ENCODE results near the gene SGO2.
A peak's percentile ranks its signal among the peaks of the same experiment; 100 is the strongest.

The SGO2 gene
- 3.4 to 9.2 reads per million in 2 donors for total RNA-seq

GRCh38 chr2:200525882-200526651 is at the start of gene SGO2:
SGO2 (plus strand) TSS chr2:200526207; CDS start chr2:200532976, 6,769 bp downstream.
- DNase-seq, result peak; percentile 91

- no peak for DNase-seq
Measured at GRCh38 chr2:200476836-200477235, 49.2 kb upstream of the SGO2 start.

GRCh38 chr2:200477667-200478131 is 48.3 kb upstream of the SGO2 start:
- no peak for DNase-seq

GRCh38 chr2:200479692-200480265 is 46.2 kb upstream of the SGO2 start:
- DNase-seq, result no peak

GRCh38 chr2:200482194-200482593 is 43.8 kb upstream of the SGO2 start:
- DNase-seq, result no peak

GRCh38 chr2:200483729-200484198 is 42.2 kb upstream of the SGO2 start:
- no peak for DNase-seq

- no peak for DNase-seq
Measured at GRCh38 chr2:200484934-200485333, 41.1 kb upstream of the SGO2 start.

- no peak for DNase-seq
Measured at GRCh38 chr2:200486529-200486928, 39.5 kb upstream of the SGO2 start.

- DNase-seq, result no peak
Measured at GRCh38 chr2:200488169-200488568, 37.8 kb upstream of the SGO2 start.

GRCh38 chr2:200490001-200490400 is 36.0 kb upstream of the SGO2 start:
- DNase-seq, result no peak

- DNase-seq, result no peak
Measured at GRCh38 chr2:200492656-200493055, 33.4 kb upstream of the SGO2 start.

GRCh38 chr2:200494048-200494447 is 32.0 kb upstream of the SGO2 start:
- no peak for DNase-seq

GRCh38 chr2:200496696-200497095 is 29.3 kb upstream of the SGO2 start:
- DNase-seq, result no peak

GRCh38 chr2:200498402-200499162 is 27.4 kb upstream of the SGO2 start:
- no peak for DNase-seq

GRCh38 chr2:200502196-200502595 is 23.8 kb upstream of the SGO2 start:
- DNase-seq, result no peak

- DNase-seq, result no peak
Measured at GRCh38 chr2:200506679-200507078, 19.3 kb upstream of the SGO2 start.

GRCh38 chr2:200507179-200507578 is 18.8 kb upstream of the SGO2 start:
- no peak for DNase-seq

- DNase-seq, result no peak
Measured at GRCh38 chr2:200509235-200509611, 16.8 kb upstream of the SGO2 start.

GRCh38 chr2:200509612-200510433 is 16.2 kb upstream of the SGO2 start, which contains the start of gene KCTD18:
KCTD18 (minus strand) TSS chr2:200510068; CDS start chr2:200507016, 3,052 bp downstream.
- DNase-seq, result peak; percentile 89

GRCh38 chr2:200515155-200515554 is 10.9 kb upstream of the SGO2 start:
- no peak for DNase-seq

GRCh38 chr2:200523158-200523557 is 2.8 kb upstream of the SGO2 start:
- no peak for DNase-seq

- no peak for DNase-seq
Measured at GRCh38 chr2:200523604-200524003, 2.4 kb upstream of the SGO2 start.
